A549 (cell line): ENCODE data around the gene SORBS1. TPM values are rescaled to one million over a fixed set of nuclear protein-coding genes. Genes with fewer than 3 reads are reported as not detected.

ENCODE experiments used
- ATAC-seq, 2 experiments: fragments of 200-7000 bp in 1 of 2; fragments of >200 bp in 1 of 2; cut with Nextera tagmentation in 1 of 2; cut with Tn5 transposase in 1 of 2; 3 replicates each; pipeline versions ENCODE4 v1.8.0 to v1.9.1; 2018 to 2020; ENCODE audit warnings: mild to moderate bottlenecking in 1 of 2, moderate library complexity in 1 of 2
- CTCF ChIA-PET: fragments of 300-600 bp; sonication (Branson Sonifier 250); formaldehyde crosslinking; extraction: SDS; loops from one replicate; lab custom pipeline; 2021; ENCODE audit warnings: antibody characterized with exemption, inconsistent platforms; lab: Yijun Ruan, JAX
- POLR2A ChIA-PET: fragments of 350-600 bp; formaldehyde crosslinking; extraction: SDS; loops from one replicate; lab custom pipeline; 2021; ENCODE audit warnings: antibody characterized with exemption, inconsistent platforms; lab: Yijun Ruan, JAX
- DNase-seq, 2 experiments: peaks; one replicate each; pipeline versions ENCODE4 v3.0.0 to v3.0.0-alpha.2; 2011 to 2016; ENCODE audit warnings: low read depth in 1 of 2, low spot score in 1 of 2
- FAIRE-seq: peaks from 2 replicates; lab custom pipeline; 2011; peaks lifted over from hg19 to GRCh38; lab: Jason Lieb, UNC
- H3K27ac ChIP-seq, 2 experiments: fragments of >200 bp; sonication (Bioruptor Twin); formaldehyde crosslinking; 3 replicates each; pipeline ENCODE4 v1.5.1; 2016 to 2017
- H3K4me1 ChIP-seq: fragments of >200 bp; sonication (Bioruptor Twin); formaldehyde crosslinking; 3 replicates; pipeline ENCODE4 v1.6.1; 2016
- H3K4me2 ChIP-seq: fragments of >200 bp; sonication (Bioruptor Twin); formaldehyde crosslinking; 3 replicates; pipeline ENCODE4 v1.6.1; 2016
- H3K4me3 ChIP-seq: fragments of >200 bp; sonication (Bioruptor Twin); formaldehyde crosslinking; 3 replicates; pipeline ENCODE4 v1.5.1; 2016
- H3K9me3 ChIP-seq: fragments of >200 bp; sonication (Bioruptor Twin); formaldehyde crosslinking; 3 replicates; pipeline ENCODE4 v1.6.1; 2016
- ATOH8 ChIP-seq: fragments of 250-450 bp; sonication (Bioruptor Pico); IDR thresholded peaks from 2 replicates; pipeline ENCODE4 v1.5.0; 2020; ENCODE audit warnings: low read depth, mild to moderate bottlenecking, moderate library complexity
- BCL3 ChIP-seq: fragments of >200 bp; sonication (Bioruptor Twin); formaldehyde crosslinking; IDR thresholded peaks from 3 replicates; pipeline ENCODE4 v1.6.1; 2016
- BHLHE40 ChIP-seq: IDR thresholded peaks from 2 replicates; pipeline ENCODE4 v1.6.1; 2012; ENCODE audit warnings: low read depth, low read length, inconsistent platforms
- CBX2 ChIP-seq: fragments of 200-600 bp; sonication (generic); IDR thresholded peaks from 2 replicates; pipeline ENCODE4 v1.6.1; 2016; ENCODE audit warnings: low read depth, mild to moderate bottlenecking, borderline replicate concordance
- CBX8 ChIP-seq: fragments of 200-600 bp; sonication (generic); IDR thresholded peaks from 2 replicates; pipeline ENCODE4 v1.6.1; 2016
- CEBPB ChIP-seq, 2 experiments: fragments of >200 bp in 1 of 2; sonication (Bioruptor Twin) in 1 of 2; formaldehyde crosslinking in 1 of 2; IDR thresholded peaks; 2 replicates each; pipeline ENCODE4 v1.6.1; 2012 to 2016
- CHD2 ChIP-seq: fragments of 150-350 bp; IDR thresholded peaks from 2 replicates; pipeline ENCODE4 v1.6.1; 2014; ENCODE audit warnings: low read length; ENCODE audit not compliant: partially characterized antibody
- CHD4 ChIP-seq: fragments of 200-600 bp; sonication (generic); IDR thresholded peaks from 2 replicates; pipeline ENCODE4 v1.6.1; 2016; ENCODE audit warnings: antibody characterized with exemption, mild to moderate bottlenecking, borderline replicate concordance
- E2F6 ChIP-seq: IDR thresholded peaks from 2 replicates; pipeline ENCODE4 v1.6.1; 2012; ENCODE audit warnings: low read depth, borderline replicate concordance
- EHMT2 ChIP-seq: fragments of 200-600 bp; sonication (generic); IDR thresholded peaks from 2 replicates; pipeline ENCODE4 v1.6.1; 2016; ENCODE audit warnings: antibody characterized with exemption, low read depth, mild to moderate bottlenecking, moderate library complexity
- ESRRA ChIP-seq: fragments of 150-350 bp; IDR thresholded peaks from 2 replicates; pipeline ENCODE4 v1.6.1; 2014; ENCODE audit warnings: mild to moderate bottlenecking, low read length, borderline replicate concordance
- FOSB ChIP-seq: fragments of 250-450 bp; sonication (Bioruptor Pico); IDR thresholded peaks from 2 replicates; pipeline ENCODE4 v1.5.0; 2020; ENCODE audit warnings: mild to moderate bottlenecking, moderate library complexity
- FOXS1 ChIP-seq: fragments of 250-450 bp; sonication (Bioruptor Pico); IDR thresholded peaks from 2 replicates; pipeline ENCODE4 v1.5.0; 2020; ENCODE audit warnings: mild to moderate bottlenecking, moderate library complexity
- HDAC2 ChIP-seq: fragments of 200-600 bp; sonication (generic); IDR thresholded peaks from 2 replicates; pipeline ENCODE4 v1.6.1; 2016
- HEYL ChIP-seq: fragments of 250-450 bp; sonication (Bioruptor Pico); IDR thresholded peaks from 2 replicates; pipeline ENCODE4 v1.8.0; 2021; ENCODE audit warnings: mild to moderate bottlenecking, moderate library complexity
- HOXA7 ChIP-seq: fragments of 250-450 bp; sonication (Bioruptor Pico); IDR thresholded peaks from 2 replicates; pipeline ENCODE4 v1.5.0; 2020; ENCODE audit warnings: mild to moderate bottlenecking, moderate library complexity
- JUNB ChIP-seq: fragments of >200 bp; sonication (Bioruptor Twin); formaldehyde crosslinking; IDR thresholded peaks from 2 replicates; pipeline ENCODE4 v1.6.1; 2016
- KDM5A ChIP-seq: fragments of 200-600 bp; sonication (generic); IDR thresholded peaks from 2 replicates; pipeline ENCODE4 v1.6.1; 2016; ENCODE audit warnings: antibody characterized with exemption, mild to moderate bottlenecking
- MAFK ChIP-seq: fragments of 450-650 bp; IDR thresholded peaks from 2 replicates; pipeline ENCODE4 v1.6.1; 2014; ENCODE audit not compliant: partially characterized antibody
- NPAS2 ChIP-seq: fragments of 250-450 bp; sonication (Bioruptor Pico); IDR thresholded peaks from 2 replicates; pipeline ENCODE4 v1.8.0; 2022; ENCODE audit warnings: mild to moderate bottlenecking, moderate library complexity, borderline replicate concordance
- PBX3 ChIP-seq: IDR thresholded peaks from 2 replicates; pipeline ENCODE4 v1.6.1; 2012
- POLR2A ChIP-seq: IDR thresholded peaks from 2 replicates; pipeline ENCODE4 v1.6.1; 2012; ENCODE audit warnings: mild to moderate bottlenecking, low read length
- RARB ChIP-seq: fragments of 250-450 bp; sonication (Bioruptor Pico); IDR thresholded peaks from 2 replicates; pipeline ENCODE4 v1.8.0; 2021; ENCODE audit warnings: mild to moderate bottlenecking, moderate library complexity
- RCOR1 ChIP-seq: fragments of 150-350 bp; IDR thresholded peaks from 2 replicates; pipeline ENCODE4 v1.6.1; 2014; ENCODE audit warnings: antibody characterized with exemption, low read length, low read depth
- TFCP2L1 ChIP-seq: fragments of 250-450 bp; sonication (Bioruptor Pico); IDR thresholded peaks from 2 replicates; pipeline ENCODE4 v1.5.0; 2021; ENCODE audit warnings: mild to moderate bottlenecking
- TP53 ChIP-seq: fragments of 250-450 bp; sonication (Bioruptor Pico); IDR thresholded peaks from 2 replicates; pipeline ENCODE4 v1.5.0; 2021; ENCODE audit warnings: mild to moderate bottlenecking, moderate library complexity
- USF2 ChIP-seq: fragments of 450-650 bp; IDR thresholded peaks from 2 replicates; pipeline ENCODE4 v1.6.1; 2014; ENCODE audit warnings: antibody characterized with exemption
- ZFP36 ChIP-seq: fragments of 450-650 bp; IDR thresholded peaks from 2 replicates; pipeline ENCODE4 v1.6.1; 2014; ENCODE audit warnings: borderline replicate concordance; ENCODE audit not compliant: partially characterized antibody
- WGBS: methylation state at CpG from one replicate; pipeline ENCODE4 v1.1.6; 2017; ENCODE audit errors: missing lambda C conversion rate; 5-methylcytosine and 5-hydroxymethylcytosine counted together
- polyA plus RNA-seq, 4 experiments: library from polyadenylated mRNA; depleted of rRNA in 3 of 4; stranded (reverse); fragments of >200 nt; fragmentation: RNase III in 1 of 4; extraction: RNeasy Plus Mini Kit Qiagen cat#74134 plus additional on column Dnase treatment in 1 of 4; gene quantifications; 2 replicates in 3 of 4; 3 replicates in 1 of 4; pipeline ENCODE4 v1.2.3, GENCODE V29; 2011 to 2017

Gene SORBS1
- polyA plus RNA-seq, 2 of the 4 experiments (the other 2 are of a cell fraction) = 0.39 to 0.80 TPM

GRCh38 chr10:95331596-95332130 lies 229.5 kb downstream of the SORBS1 start:
- H3K4me3 ChIP-seq = no peak overlapping the region
- no peak for TF ChIP-seq KDM5A
- no peak for TF ChIP-seq FOSB (CRISPR knock-in tag)
- TF ChIP-seq E2F6 = no peak
- no peak for TF ChIP-seq RARB
- TF ChIP-seq CHD2 = no peak
- no peak for TF ChIP-seq CBX2
- no peak for TF ChIP-seq JUNB
- no peak for TF ChIP-seq CBX8
- no peak for TF ChIP-seq FOXS1 (CRISPR knock-in tag)
- TF ChIP-seq TP53 (CRISPR knock-in tag) = no peak
- no peak for TF ChIP-seq POLR2A
- no peak for TF ChIP-seq NPAS2
- TF ChIP-seq TFCP2L1 (CRISPR knock-in tag) = no peak
- no peak for TF ChIP-seq USF2
- TF ChIP-seq CHD4 = no peak
- no peak for TF ChIP-seq ZFP36
- TF ChIP-seq HDAC2 = no peak
- no peak for TF ChIP-seq BHLHE40
- H3K4me2 ChIP-seq = peak overlapping the region; percentile 27; the same call in 2 of the 3 replicates
- peak overlapping the region in 1 of 2 experiments; percentile 48; a peak in 3 of 6 replicates for H3K27ac ChIP-seq
- peaks cover 43% of the 10 kb centered on the region for H3K4me1 ChIP-seq
- no peak for DNase-seq
- 67% methylated on average over 3 of the region's 3 CpGs for WGBS
- no peaks in the 10 kb centered on the region for H3K9me3 ChIP-seq
- no peak for FAIRE-seq
- ChIA-PET POLR2A (no interaction called here), CTCF (no interaction called here)
- ATAC-seq = no peak

- CTCF ChIA-PET = no interaction called here
- TF ChIP-seq CBX2 = no peak
- no peak for TF ChIP-seq ESRRA
- TF ChIP-seq ATOH8 (CRISPR knock-in tag) = no peak
- TF ChIP-seq HOXA7 = no peak
- no peak for TF ChIP-seq RCOR1
- TF ChIP-seq EHMT2 = no peak
- no peak for TF ChIP-seq CEBPB (IDR thresholded peaks at IDR 0.05)
- TF ChIP-seq HEYL (CRISPR knock-in tag) = no peak
- TF ChIP-seq FOSB (CRISPR knock-in tag) = no peak
- no peak for TF ChIP-seq USF2
- TF ChIP-seq CHD4 = no peak; the same call in 1 of the 2 replicates
- no peak for TF ChIP-seq ZFP36
- TF ChIP-seq PBX3 = no peak
- no peak for TF ChIP-seq MAFK
- TF ChIP-seq TFCP2L1 (CRISPR knock-in tag) = no peak
- no peak for TF ChIP-seq BCL3
- Histone ChIP-seq H3K4me2 (peak overlapping the region; percentile 27), H3K9me3 (no peaks in the 10 kb centered on the region), H3K4me1 (peaks cover 43% of the 10 kb centered on the region), H3K4me3 (no peak overlapping the region), H3K27ac (peak overlapping the region in 1 of 2 experiments; percentile 48; a peak in 3 of 6 replicates)
- WGBS = 57% methylated on average over 1 of the region's 1 CpG
- POLR2A ChIA-PET = no interaction called here
- DNase-seq (no peak), FAIRE-seq (no peak), ATAC-seq (no peak)
Measured at GRCh38 chr10:95330966-95331453, 230.2 kb downstream of the SORBS1 start.
